ENCODE data around the gene EPHB1.

DNA sequence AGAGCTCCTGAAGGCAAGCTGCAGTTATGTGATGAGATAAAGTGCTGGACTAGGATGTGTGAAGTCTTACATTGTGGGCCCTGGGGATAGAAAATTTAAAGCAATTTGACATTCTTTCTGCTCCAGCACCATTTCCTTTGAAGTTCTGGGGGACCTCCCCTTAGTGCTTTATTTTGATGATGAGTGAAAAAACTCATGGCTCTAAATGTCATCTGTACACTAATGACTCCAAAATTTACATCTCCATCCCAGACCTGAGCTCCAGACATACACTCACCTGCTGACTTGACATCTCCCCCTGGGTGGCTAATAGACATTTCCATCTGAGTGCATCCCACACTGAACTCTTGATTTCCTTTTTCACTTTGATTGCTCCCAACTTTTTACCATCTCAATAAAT, 276.4 kb downstream of the EPHB1 start:
- TF ChIP-seq POLR2A (IDR thresholded peaks at IDR 0.05; ENCODE audit: low read depth, low read length) (no peak), POLR2AphosphoS5 (IDR thresholded peaks at IDR 0.05; ENCODE audit: low read depth, low read length) (no peak), TAF1 (IDR thresholded peaks at IDR 0.05; ENCODE audit: low read depth, low read length) (no peak)

Measured in GM12891 (cell line).